Gastrocnemius medialis (tissue), 4 donors: ENCODE results near the gene PTGIR.

Experiments used
- POLR2A ChIP-seq, 2 donors: fragments of 450-650 bp; IDR thresholded peaks; one replicate each; pipeline ENCODE4 v1.6.1; 2017; ENCODE audit warnings: antibody characterized with exemption in 2 of 2, mild to moderate bottlenecking in 2 of 2, moderate library complexity in 2 of 2
- TF ChIP-seq, protein P1 (sequence below), 5 experiments: fragments of 450-650 bp in 3 of 5; fragments of 200-600 bp in 2 of 5; sonication (generic) in 2 of 5; IDR thresholded peaks in 4 of 5; conservative IDR thresholded peaks in 1 of 5; 1 replicate in 4 of 5; 2 replicates in 1 of 5; pipeline ENCODE4 v1.5.1; 2016 to 2019; ENCODE audit warnings: antibody characterized with exemption in 5 of 5, mild to moderate bottlenecking in 3 of 5, moderate library complexity in 3 of 5

DNA sequence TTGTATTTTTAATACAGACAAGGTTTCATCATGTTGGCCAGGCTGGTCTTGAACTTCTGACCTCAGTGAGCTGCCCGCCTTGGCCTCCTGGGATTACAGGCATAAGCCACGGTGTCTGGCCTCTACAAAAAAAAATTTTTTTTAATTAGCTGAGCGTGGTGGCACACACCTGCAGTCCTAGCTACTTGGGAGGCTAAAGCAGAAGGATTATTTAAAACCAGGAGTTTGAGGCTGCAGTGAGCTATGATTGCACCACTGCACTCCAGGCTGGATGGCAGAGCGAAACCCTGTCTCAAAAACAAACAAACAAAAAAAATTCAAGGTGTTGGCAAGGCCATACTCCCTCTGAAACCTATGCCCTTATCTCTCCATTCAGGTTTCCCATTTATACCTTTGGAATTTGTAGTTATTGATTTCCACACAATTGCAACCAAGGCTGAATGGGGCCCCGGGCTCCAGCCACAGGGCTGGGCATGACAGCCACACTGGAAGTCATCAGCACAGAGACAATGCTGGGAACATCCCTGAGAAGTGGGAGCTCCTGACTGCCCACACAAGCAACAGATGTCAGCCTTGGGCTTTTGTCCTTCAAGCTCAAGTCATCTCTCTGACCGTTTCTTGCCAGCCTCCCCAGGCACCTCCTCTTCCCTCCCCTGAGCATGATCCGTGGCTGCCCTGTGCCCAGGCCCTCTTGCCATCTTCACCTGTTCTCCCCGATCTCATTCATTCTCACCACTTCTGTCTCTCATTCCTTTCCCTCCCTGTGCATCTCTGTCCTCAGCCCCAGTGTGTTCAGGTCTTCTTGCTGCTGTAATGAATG lies 51.0 kb downstream of the PTGIR start:
- no peak for TF ChIP-seq POLR2A (IDR thresholded peaks at IDR 0.05)
- TF ChIP-seq, protein P1, sequence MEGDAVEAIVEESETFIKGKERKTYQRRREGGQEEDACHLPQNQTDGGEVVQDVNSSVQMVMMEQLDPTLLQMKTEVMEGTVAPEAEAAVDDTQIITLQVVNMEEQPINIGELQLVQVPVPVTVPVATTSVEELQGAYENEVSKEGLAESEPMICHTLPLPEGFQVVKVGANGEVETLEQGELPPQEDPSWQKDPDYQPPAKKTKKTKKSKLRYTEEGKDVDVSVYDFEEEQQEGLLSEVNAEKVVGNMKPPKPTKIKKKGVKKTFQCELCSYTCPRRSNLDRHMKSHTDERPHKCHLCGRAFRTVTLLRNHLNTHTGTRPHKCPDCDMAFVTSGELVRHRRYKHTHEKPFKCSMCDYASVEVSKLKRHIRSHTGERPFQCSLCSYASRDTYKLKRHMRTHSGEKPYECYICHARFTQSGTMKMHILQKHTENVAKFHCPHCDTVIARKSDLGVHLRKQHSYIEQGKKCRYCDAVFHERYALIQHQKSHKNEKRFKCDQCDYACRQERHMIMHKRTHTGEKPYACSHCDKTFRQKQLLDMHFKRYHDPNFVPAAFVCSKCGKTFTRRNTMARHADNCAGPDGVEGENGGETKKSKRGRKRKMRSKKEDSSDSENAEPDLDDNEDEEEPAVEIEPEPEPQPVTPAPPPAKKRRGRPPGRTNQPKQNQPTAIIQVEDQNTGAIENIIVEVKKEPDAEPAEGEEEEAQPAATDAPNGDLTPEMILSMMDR (IDR thresholded peaks at IDR 0.05 in 4 of 5, conservative IDR thresholded peaks at IDR 0.05 in 1 of 5): no peak
